Type B pancreatic cell (in vitro differentiated cells): Measurements from ENCODE around the gene PHKA2. TPM values are rescaled to one million over a fixed set of nuclear protein-coding genes. Genes with fewer than 3 reads are reported as not detected.

Experiments used
- DNase-seq: peaks from one replicate; pipeline ENCODE4 v3.0.0; 2021; ENCODE audit warnings: mixed read lengths; ENCODE audit not compliant: unreplicated experiment; ENCODE audit errors: extremely low spot score
- H3K27ac Mint-ChIP-seq: 2 replicates; pipeline ENCODE4 v1.8.0; 2021; ENCODE audit warnings: mild to moderate bottlenecking, mixed read lengths
- H3K27me3 Mint-ChIP-seq: 2 replicates; pipeline ENCODE4 v1.8.0; 2021; ENCODE audit warnings: mixed read lengths
- H3K36me3 Mint-ChIP-seq: 2 replicates; pipeline ENCODE4 v1.8.0; 2021; ENCODE audit warnings: mixed read lengths
- H3K4me1 Mint-ChIP-seq: one replicate; pipeline ENCODE4 v1.8.0; 2021; ENCODE audit warnings: mixed read lengths; ENCODE audit not compliant: unreplicated experiment
- H3K4me3 Mint-ChIP-seq: 2 replicates; pipeline ENCODE4 v1.8.0; 2021; ENCODE audit warnings: mild to moderate bottlenecking, mixed read lengths
- H3K9me3 Mint-ChIP-seq: 2 replicates; pipeline ENCODE4 v1.8.0; 2021; ENCODE audit warnings: mixed read lengths
- total RNA-seq: library from RNA; stranded (reverse); gene quantifications from 2 replicates; pipeline ENCODE4 v1.2.1, GENCODE V29; 2021; ENCODE audit warnings: low replicate concordance
- TF ChIP-seq, protein P1 (sequence below): fragments of 200-600 bp; sonication (generic); conservative IDR thresholded peaks from 2 replicates; pipeline ENCODE4 v1.5.0; 2021; ENCODE audit warnings: antibody characterized with exemption, mild to moderate bottlenecking

The PHKA2 gene
- total RNA-seq, 1 donor from 2014 or later = 55.7 TPM

DNA sequence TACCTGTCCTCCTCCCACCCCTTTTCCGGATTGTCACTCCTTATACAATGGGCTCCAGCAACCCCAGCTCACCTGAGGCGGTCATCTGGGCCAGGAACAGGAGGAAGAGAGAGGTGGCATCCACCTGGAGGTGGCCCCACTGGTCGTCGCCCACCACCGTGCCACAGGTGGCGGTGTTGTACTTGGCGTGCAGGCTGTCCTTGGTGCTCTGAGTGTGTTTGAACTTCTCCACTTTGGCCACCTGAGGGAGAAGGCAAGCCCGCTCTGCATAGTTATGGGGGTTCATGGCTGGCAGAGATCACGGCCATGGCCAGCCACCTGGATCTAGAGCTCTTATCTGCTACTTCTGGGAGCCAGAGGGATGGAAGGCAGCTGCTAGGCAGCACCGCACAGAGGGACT is 32.9 kb downstream of the PHKA2 start:
- H3K27ac Mint-ChIP-seq = no peak overlapping the region
- DNase-seq = no peak

DNA sequence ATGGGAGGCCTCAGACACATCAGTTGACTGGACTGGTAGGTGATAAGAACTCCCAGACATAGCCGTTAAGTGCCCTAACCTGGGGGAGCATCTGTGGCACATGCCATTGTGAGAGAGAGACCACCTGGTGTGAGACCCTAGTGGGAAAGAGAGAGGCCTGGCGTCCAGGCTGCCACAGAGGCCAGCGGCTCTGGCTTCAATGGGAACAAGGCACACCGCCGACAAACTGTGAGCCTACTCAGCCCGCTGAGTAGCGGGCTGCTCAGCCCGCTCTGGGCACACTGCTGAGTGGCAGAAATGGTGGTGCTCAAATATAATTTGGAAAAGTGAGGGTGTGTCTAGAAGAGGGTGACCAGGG is 34.0 kb downstream of the PHKA2 start:
- Mint-ChIP-seq H3K36me3 (peaks cover 17% of the 10 kb centered on the region), H3K4me1 (no peaks in the 10 kb centered on the region), H3K27ac (no peak overlapping the region), H3K27me3 (no peaks in the 10 kb centered on the region), H3K9me3 (peaks cover under 1% of the 10 kb centered on the region), H3K4me3 (no peak overlapping the region)
- TF ChIP-seq, protein P1, sequence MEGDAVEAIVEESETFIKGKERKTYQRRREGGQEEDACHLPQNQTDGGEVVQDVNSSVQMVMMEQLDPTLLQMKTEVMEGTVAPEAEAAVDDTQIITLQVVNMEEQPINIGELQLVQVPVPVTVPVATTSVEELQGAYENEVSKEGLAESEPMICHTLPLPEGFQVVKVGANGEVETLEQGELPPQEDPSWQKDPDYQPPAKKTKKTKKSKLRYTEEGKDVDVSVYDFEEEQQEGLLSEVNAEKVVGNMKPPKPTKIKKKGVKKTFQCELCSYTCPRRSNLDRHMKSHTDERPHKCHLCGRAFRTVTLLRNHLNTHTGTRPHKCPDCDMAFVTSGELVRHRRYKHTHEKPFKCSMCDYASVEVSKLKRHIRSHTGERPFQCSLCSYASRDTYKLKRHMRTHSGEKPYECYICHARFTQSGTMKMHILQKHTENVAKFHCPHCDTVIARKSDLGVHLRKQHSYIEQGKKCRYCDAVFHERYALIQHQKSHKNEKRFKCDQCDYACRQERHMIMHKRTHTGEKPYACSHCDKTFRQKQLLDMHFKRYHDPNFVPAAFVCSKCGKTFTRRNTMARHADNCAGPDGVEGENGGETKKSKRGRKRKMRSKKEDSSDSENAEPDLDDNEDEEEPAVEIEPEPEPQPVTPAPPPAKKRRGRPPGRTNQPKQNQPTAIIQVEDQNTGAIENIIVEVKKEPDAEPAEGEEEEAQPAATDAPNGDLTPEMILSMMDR = no peak
- DNase-seq = no peak

More for the DNA sequence above, 32.9 kb downstream of the PHKA2 start:
- Mint-ChIP-seq H3K36me3 (peaks cover 17% of the 10 kb centered on the region), H3K27me3 (no peaks in the 10 kb centered on the region), H3K4me3 (no peak overlapping the region), H3K9me3 (peaks cover 4% of the 10 kb centered on the region), H3K4me1 (no peaks in the 10 kb centered on the region)
- TF ChIP-seq, protein P1 = no peak

DNA sequence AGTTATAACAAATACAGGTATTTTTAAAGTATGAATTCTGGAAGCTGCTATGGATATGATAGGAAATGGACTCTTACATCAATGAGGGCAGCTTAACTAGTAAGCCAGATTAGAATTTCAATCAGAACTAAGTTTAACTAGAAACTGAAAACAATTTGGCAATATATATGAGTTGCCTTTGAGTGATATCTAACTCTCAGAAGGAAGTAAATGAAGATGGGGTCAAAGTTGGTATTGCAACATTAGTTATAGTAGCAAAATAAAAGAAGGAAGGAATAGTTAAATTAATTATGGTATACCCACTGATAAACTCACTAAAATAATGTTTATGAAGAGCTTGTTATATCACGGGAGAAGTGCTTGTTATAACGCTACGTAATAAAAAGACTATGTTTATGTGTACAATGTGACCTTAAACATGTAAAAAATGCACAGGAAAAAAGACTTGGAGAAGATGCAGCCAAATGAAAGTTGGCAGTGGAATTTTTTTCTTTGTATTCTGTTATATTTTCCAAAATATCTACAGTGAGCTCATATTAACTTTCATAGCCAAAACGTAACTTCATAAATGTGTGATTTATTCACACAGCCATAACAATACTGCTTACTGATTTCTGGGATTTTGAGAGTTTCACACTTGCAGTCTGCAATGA is 34.5 kb downstream of the PHKA2 start:
- no peaks in the 10 kb centered on the region for H3K4me1 Mint-ChIP-seq
- H3K36me3 Mint-ChIP-seq = peaks cover 17% of the 10 kb centered on the region
- no peak for DNase-seq
- H3K4me3 Mint-ChIP-seq = no peak overlapping the region
- no peaks in the 10 kb centered on the region for H3K27me3 Mint-ChIP-seq
- TF ChIP-seq, protein P1 = no peak
- H3K9me3 Mint-ChIP-seq = no peaks in the 10 kb centered on the region
- no peak overlapping the region for H3K27ac Mint-ChIP-seq

DNA sequence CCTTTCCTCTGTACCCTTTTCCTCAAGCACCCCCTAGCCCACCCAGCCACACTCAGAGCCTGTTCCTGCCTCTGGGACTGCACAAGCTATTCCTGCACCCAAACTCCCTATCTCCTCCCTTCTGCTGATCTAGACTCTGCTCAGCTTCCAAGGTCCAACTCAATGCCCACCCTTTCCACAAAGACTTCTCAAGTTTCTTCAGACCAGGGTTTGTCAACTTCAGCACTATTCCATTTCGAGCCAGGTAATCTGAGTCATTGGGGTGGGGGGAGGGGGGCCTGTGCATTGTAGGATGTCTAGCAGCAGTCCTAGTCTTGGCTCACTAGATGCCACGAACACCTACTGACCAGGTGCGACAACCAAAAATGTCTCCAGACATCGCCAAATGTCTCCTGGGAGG is 37.3 kb downstream of the PHKA2 start:
- TF ChIP-seq, protein P1 = no peak
- peaks cover 21% of the 10 kb centered on the region for H3K36me3 Mint-ChIP-seq
- no peaks in the 10 kb centered on the region for H3K9me3 Mint-ChIP-seq
- no peak overlapping the region for H3K27ac Mint-ChIP-seq
- no peak overlapping the region for H3K4me3 Mint-ChIP-seq
- DNase-seq = no peak
- no peaks in the 10 kb centered on the region for H3K27me3 Mint-ChIP-seq
- H3K4me1 Mint-ChIP-seq = no peaks in the 10 kb centered on the region

DNA sequence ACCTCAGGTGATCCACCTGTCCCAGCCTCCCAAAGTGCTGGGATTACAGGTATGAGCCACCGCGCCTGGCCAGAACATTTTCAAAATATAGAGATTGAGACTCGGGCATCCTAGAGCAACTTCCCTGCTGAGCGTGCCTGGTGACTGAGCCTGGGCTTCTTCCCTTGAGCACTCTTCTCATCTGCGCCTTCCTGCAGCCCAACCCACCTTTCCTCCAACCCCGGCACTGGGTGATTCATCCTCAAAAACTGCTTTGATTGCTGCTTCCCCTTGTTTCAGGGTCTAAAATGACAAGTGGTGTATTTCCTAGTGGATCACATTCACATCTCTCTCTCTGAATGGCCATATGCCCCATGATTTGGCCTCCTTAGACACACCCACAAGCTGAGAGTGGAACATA is 37.8 kb downstream of the PHKA2 start:
- Mint-ChIP-seq H3K9me3 (no peaks in the 10 kb centered on the region), H3K4me3 (no peak overlapping the region), H3K27ac (no peak overlapping the region), H3K27me3 (no peaks in the 10 kb centered on the region), H3K4me1 (no peaks in the 10 kb centered on the region), H3K36me3 (peaks cover 18% of the 10 kb centered on the region)
- DNase-seq = no peak
- TF ChIP-seq, protein P1 = no peak

DNA sequence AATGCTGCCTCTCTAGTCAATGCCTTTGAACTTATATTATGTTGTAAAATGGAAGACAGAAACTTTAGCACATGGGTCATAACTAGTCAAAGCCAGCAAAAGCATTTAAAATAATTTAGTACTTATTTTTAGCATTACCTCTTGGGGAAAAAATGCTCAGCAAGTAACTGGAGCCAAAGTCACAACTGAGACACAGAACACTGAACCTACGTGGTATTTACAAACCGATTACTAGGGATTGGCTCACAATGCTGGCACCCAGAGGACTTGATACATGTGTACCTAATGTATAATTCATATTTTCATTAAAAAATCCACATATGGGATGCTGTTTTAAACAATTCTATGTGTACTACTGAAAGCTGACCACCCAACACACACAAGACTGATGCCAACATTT is 38.4 kb downstream of the PHKA2 start:
- no peaks in the 10 kb centered on the region for H3K27me3 Mint-ChIP-seq
- TF ChIP-seq, protein P1 = no peak
- H3K27ac Mint-ChIP-seq = no peak overlapping the region
- H3K9me3 Mint-ChIP-seq = no peaks in the 10 kb centered on the region
- H3K4me1 Mint-ChIP-seq = no peaks in the 10 kb centered on the region
- no peak for DNase-seq
- peaks cover 17% of the 10 kb centered on the region for H3K36me3 Mint-ChIP-seq
- H3K4me3 Mint-ChIP-seq = no peak overlapping the region
